ENCODE data around the gene NT5DC4. TPM values are rescaled to one million over a fixed set of nuclear protein-coding genes. Genes with fewer than 3 reads are reported as not detected.

NT5DC4 gene
- total RNA-seq, 1 donor from 2014 or later: not detected

DNA sequence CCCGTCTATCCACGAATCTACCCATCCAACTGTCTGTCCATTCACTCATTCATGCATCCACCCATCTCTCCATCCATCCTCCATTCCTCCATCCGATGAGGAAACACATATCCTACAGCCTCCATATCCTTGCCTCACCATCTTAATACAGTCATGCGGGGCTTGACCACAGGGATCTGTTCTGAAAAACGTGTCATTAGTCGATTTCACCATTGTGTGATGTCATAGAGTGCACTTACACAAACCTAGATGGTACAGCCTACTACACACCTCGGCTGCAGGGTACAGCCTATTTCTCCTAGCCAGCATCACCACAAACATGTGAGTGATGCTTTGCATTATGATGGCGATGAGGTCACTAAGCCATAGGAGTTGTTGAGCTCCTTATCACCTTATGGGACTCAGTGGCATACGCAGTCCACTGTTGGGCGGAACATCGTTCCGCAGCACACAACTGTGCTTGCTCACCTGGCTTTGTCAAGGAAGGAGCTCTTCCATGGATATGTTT lies 1.9 kb upstream of the NT5DC4 start:
- Mint-ChIP-seq H3K4me1 (ENCODE audit: unreplicated experiment) (no peaks in the 10 kb centered on the region), H3K27ac (ENCODE audit: unreplicated experiment) (no peak overlapping the region), H3K36me3 (ENCODE audit: unreplicated experiment) (no peaks in the 10 kb centered on the region), H3K27me3 (ENCODE audit: unreplicated experiment) (peaks cover 5% of the 10 kb centered on the region), H3K4me3 (ENCODE audit: unreplicated experiment) (no peak overlapping the region), H3K9me3 (ENCODE audit: unreplicated experiment) (no peaks in the 10 kb centered on the region)
- TF ChIP-seq CTCF (IDR thresholded peaks at IDR 0.05): no peak
- DNase-seq (ENCODE audit: extremely low spot score, unreplicated experiment): no peak

DNA sequence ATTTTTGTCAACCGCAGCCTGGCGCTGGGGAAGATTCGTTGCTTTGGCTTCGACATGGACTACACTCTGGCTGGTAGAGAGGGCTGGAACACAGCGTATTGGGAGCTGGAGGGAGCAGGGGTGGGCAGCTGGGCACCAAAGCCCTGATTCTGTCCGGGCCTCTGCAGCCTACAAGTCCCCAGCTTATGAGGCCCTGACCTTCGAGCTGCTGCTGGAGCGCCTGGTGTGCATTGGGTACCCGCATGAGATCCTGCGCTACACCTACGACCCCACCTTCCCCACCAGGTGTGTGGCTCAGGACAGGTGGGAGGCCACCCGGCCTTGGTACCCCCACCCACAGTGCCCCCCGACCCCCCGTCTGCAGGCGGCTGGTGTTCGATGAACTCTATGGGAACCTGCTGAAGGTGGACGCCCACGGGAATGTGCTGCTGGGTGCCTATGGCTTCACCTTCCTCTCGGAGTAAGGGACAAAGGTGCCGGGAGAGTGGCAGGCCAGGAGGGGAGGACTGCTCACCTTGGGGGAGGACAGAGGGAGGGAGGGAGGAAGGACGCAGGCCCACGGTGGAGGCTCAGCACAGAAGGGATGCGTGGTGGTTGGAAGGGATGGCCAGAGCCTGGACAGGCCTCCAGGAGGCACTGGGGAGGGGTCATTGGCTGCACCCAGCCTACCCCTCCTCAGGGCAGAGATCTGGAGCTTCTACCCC lies 1.2 kb downstream of the NT5DC4 start:
- H3K36me3 Mint-ChIP-seq (ENCODE audit: unreplicated experiment): no peaks in the 10 kb centered on the region
- no peak overlapping the region for H3K27ac Mint-ChIP-seq (ENCODE audit: unreplicated experiment)
- peaks cover 5% of the 10 kb centered on the region for H3K27me3 Mint-ChIP-seq (ENCODE audit: unreplicated experiment)
- no peak for DNase-seq (ENCODE audit: extremely low spot score, unreplicated experiment)
- no peak overlapping the region for H3K4me3 Mint-ChIP-seq (ENCODE audit: unreplicated experiment)
- peaks cover 4% of the 10 kb centered on the region for H3K4me1 Mint-ChIP-seq (ENCODE audit: unreplicated experiment)
- no peak for TF ChIP-seq CTCF (IDR thresholded peaks at IDR 0.05)
- H3K9me3 Mint-ChIP-seq (ENCODE audit: unreplicated experiment): no peaks in the 10 kb centered on the region

DNA sequence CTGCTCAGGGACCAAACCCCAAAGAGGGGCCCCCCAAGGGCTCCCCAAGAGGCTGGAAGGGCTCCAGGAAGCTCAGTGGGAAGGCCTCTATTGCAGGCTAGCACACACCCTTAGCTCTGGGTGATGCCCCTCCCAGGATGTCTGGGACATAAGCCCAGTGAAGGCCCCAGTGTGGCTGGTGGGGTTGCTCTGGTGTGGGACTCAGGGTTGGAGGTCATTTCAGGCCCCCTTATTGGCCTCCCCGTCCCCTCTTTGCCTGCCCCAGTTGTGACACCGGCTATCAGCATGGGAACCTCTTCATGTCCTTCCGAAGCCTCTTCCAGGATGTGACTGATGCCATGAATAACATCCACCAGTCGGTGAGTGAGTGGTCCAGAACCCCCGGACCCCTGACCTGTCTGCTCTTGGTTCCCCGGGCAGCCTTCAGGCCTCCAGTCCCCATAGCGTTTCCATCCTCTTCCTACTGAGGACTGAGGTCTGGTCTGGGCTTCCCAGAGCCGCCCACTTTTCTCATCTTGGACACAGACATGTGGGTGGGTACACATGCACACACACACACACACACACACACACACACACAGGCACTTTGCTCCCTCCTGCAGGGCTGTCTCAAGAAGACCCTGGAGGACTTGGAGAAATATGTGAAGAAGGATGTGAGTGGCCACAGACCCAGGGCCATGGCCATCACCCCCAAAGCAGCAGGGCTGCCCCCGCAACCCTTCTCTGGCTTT lies 2.2 kb downstream of the NT5DC4 start:
- Mint-ChIP-seq H3K27me3 (ENCODE audit: unreplicated experiment) (peaks cover 5% of the 10 kb centered on the region), H3K27ac (ENCODE audit: unreplicated experiment) (no peak overlapping the region), H3K4me1 (ENCODE audit: unreplicated experiment) (peaks cover 4% of the 10 kb centered on the region), H3K4me3 (ENCODE audit: unreplicated experiment) (no peak overlapping the region), H3K36me3 (ENCODE audit: unreplicated experiment) (no peaks in the 10 kb centered on the region), H3K9me3 (ENCODE audit: unreplicated experiment) (no peaks in the 10 kb centered on the region)
- no peak for DNase-seq (ENCODE audit: extremely low spot score, unreplicated experiment)
- no peak for TF ChIP-seq CTCF (IDR thresholded peaks at IDR 0.05)

DNA sequence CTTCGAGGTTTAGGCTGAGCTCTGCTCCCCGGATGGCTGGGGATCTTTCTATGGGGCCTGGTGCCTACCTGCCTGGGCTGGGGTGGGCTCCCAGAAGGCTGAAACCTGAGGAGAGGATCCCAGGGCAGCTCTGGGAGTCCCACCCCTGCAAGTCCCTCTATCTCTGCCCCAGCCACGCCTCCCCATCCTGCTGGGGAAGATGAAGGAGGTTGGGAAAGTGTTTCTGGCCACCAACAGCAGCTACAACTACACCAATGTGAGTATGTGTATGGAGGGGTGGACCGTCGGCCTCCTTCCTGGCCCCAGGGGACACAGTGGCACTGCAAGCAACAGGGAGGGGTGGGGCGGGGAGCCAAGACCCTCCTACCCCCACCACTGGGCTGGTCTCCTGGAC lies 2.7 kb downstream of the NT5DC4 start:
- Mint-ChIP-seq H3K4me1 (ENCODE audit: unreplicated experiment) (peaks cover 4% of the 10 kb centered on the region), H3K9me3 (ENCODE audit: unreplicated experiment) (no peaks in the 10 kb centered on the region), H3K27me3 (ENCODE audit: unreplicated experiment) (peaks cover 5% of the 10 kb centered on the region), H3K27ac (ENCODE audit: unreplicated experiment) (no peak overlapping the region), H3K4me3 (ENCODE audit: unreplicated experiment) (no peak overlapping the region), H3K36me3 (ENCODE audit: unreplicated experiment) (no peaks in the 10 kb centered on the region)
- DNase-seq (ENCODE audit: extremely low spot score, unreplicated experiment): no peak
- TF ChIP-seq CTCF (IDR thresholded peaks at IDR 0.05): no peak

DNA sequence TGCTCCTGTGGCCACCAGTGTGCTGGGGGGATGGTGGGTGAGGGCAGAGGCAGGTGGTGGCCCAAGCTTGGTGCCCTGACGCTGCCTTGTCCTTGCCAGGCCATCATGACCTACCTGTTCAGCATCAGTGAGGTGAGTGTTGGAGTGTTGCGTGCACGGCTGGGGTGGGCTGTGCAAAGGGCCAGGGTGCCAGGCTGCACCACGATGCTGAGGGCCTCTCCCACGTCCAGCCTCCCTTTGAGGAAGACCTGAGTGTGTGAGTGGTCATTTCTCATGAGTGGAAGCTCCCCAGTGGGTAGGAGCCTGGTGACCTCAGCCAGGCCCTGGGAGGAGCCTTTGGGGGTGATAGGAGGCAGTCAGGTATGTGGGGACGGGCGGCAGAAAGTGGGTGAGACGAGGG lies 3.2 kb downstream of the NT5DC4 start:
- no peak for TF ChIP-seq CTCF (IDR thresholded peaks at IDR 0.05)
- Mint-ChIP-seq H3K9me3 (ENCODE audit: unreplicated experiment) (no peaks in the 10 kb centered on the region), H3K4me1 (ENCODE audit: unreplicated experiment) (peaks cover 4% of the 10 kb centered on the region), H3K4me3 (ENCODE audit: unreplicated experiment) (no peak overlapping the region), H3K36me3 (ENCODE audit: unreplicated experiment) (no peaks in the 10 kb centered on the region), H3K27me3 (ENCODE audit: unreplicated experiment) (peaks cover under 1% of the 10 kb centered on the region), H3K27ac (ENCODE audit: unreplicated experiment) (no peak overlapping the region)
- DNase-seq (ENCODE audit: extremely low spot score, unreplicated experiment): no peak
